Stimulated activated CD4-positive, alpha-beta T cell treated with anti-CD3 and anti-CD28 coated beads, Interleukin-1b, Interleukin-23, amount 100 ng/mL, for 48 hours (primary cell): ENCODE data around the gene PSMA2.
"Not testable (repeated sequence)": the region's sequence is repeated elsewhere in the genome, so short reads cannot be mapped to it uniquely, and the experiment has no call there.

ENCODE experiments used
- DNase-seq: peaks from one replicate; pipeline ENCODE4 v3.0.0-alpha.2; 2020

PSMA2 gene

GRCh38 chr7:42893346-42894240 is 38.4 kb downstream of the PSMA2 start:
- no peak for DNase-seq

- no peak for DNase-seq
Measured at GRCh38 chr7:42886893-42887505, 45.0 kb downstream of the PSMA2 start.

- DNase-seq: no peak
Measured at GRCh38 chr7:42886129-42886528, 45.8 kb downstream of the PSMA2 start.

- DNase-seq: not testable (repeated sequence)
Measured at GRCh38 chr7:42885183-42885582, 46.8 kb downstream of the PSMA2 start.

- DNase-seq: no peak
Measured at GRCh38 chr7:42883950-42884349, 48.0 kb downstream of the PSMA2 start.

GRCh38 chr7:42880392-42880791 is 51.6 kb downstream of the PSMA2 start:
- no peak for DNase-seq

GRCh38 chr7:42878303-42878702 is 53.7 kb downstream of the PSMA2 start:
- DNase-seq: no peak

GRCh38 chr7:42877862-42878261 is 54.1 kb downstream of the PSMA2 start:
- DNase-seq: no peak

GRCh38 chr7:42876182-42877068 is 55.5 kb downstream of the PSMA2 start:
- DNase-seq: peak; percentile 55

GRCh38 chr7:42869131-42870020 is 62.6 kb downstream of the PSMA2 start:
- DNase-seq: peak; percentile 67

GRCh38 chr7:42868480-42868879 is 63.5 kb downstream of the PSMA2 start:
- DNase-seq: no peak
